ENCODE measurements around the gene KIAA1549.

Gene KIAA1549

GRCh38 chr7:138879356-138879755 is 101.8 kb downstream of the KIAA1549 start:
- no peak for DNase-seq

- no peak for DNase-seq
These were observed 102.3 kb downstream of the KIAA1549 start for GRCh38 chr7:138878856-138879255.

- no peak for DNase-seq
These were observed 103.1 kb downstream of the KIAA1549 start for GRCh38 chr7:138878051-138878450.

- no peak for DNase-seq
These were observed 104.9 kb downstream of the KIAA1549 start for GRCh38 chr7:138876326-138876725.

GRCh38 chr7:138875794-138876193 is 105.4 kb downstream of the KIAA1549 start:
- no peak for DNase-seq

- no peak for DNase-seq
These were observed 107.8 kb downstream of the KIAA1549 start for GRCh38 chr7:138873220-138873892.

GRCh38 chr7:138872576-138872975 is 108.6 kb downstream of the KIAA1549 start:
- no peak for DNase-seq

GRCh38 chr7:138871814-138872090 is 109.4 kb downstream of the KIAA1549 start:
- no peak for DNase-seq

GRCh38 chr7:138871065-138871813 is 110.0 kb downstream of the KIAA1549 start:
- no peak for DNase-seq

GRCh38 chr7:138869353-138869752 is 111.8 kb downstream of the KIAA1549 start:
- no peak for DNase-seq

- DNase-seq, result no peak
These were observed 112.5 kb downstream of the KIAA1549 start for GRCh38 chr7:138868711-138869110.

GRCh38 chr7:138867744-138868143 is 113.4 kb downstream of the KIAA1549 start:
- no peak for DNase-seq

GRCh38 chr7:138866353-138866752 is 114.8 kb downstream of the KIAA1549 start:
- DNase-seq, result no peak

- no peak for DNase-seq
These were observed 115.3 kb downstream of the KIAA1549 start for GRCh38 chr7:138865843-138866242.

- DNase-seq, result no peak
These were observed 116.5 kb downstream of the KIAA1549 start for GRCh38 chr7:138864667-138865066.

GRCh38 chr7:138863931-138864330 is 117.3 kb downstream of the KIAA1549 start:
- no peak for DNase-seq

- no peak for DNase-seq
These were observed 120.1 kb downstream of the KIAA1549 start for GRCh38 chr7:138861051-138861450.

- no peak for DNase-seq
These were observed 123.5 kb downstream of the KIAA1549 start for GRCh38 chr7:138857728-138858127.

GRCh38 chr7:138854115-138854645 is 127.0 kb downstream of the KIAA1549 start:
- no peak for DNase-seq

GRCh38 chr7:138853448-138853847 is 127.7 kb downstream of the KIAA1549 start:
- no peak for DNase-seq

- no peak for DNase-seq
These were observed 128.7 kb downstream of the KIAA1549 start for GRCh38 chr7:138852469-138852868.

GRCh38 chr7:138849701-138850100 is 131.5 kb downstream of the KIAA1549 start:
- DNase-seq, result no peak

GRCh38 chr7:138848056-138848980 is 132.9 kb downstream of the KIAA1549 start:
- DNase-seq, result no peak
